ENCODE data around the gene CAP1.
"Not testable (repeated sequence)": the region's sequence is repeated elsewhere in the genome, so short reads cannot be mapped to it uniquely, and the experiment has no call there.

CAP1 gene

GRCh38 chr1:40032240-40032891 is 8.2 kb upstream of the CAP1 start:
- DNase-seq (ENCODE audit: low spot score): peak; percentile 69

- no peak for DNase-seq (ENCODE audit: low spot score)
These were observed 5.7 kb upstream of the CAP1 start for GRCh38 chr1:40034869-40035268.

GRCh38 chr1:40036574-40036973 is 4.0 kb upstream of the CAP1 start:
- peak; percentile 73 for DNase-seq (ENCODE audit: low spot score)

- DNase-seq (ENCODE audit: low spot score): not testable (repeated sequence)
These were observed 3.3 kb upstream of the CAP1 start for GRCh38 chr1:40037254-40037653.

GRCh38 chr1:40038697-40039096 is 1.8 kb upstream of the CAP1 start:
- DNase-seq (ENCODE audit: low spot score): no peak

- DNase-seq (ENCODE audit: low spot score): no peak
These were observed 1.2 kb upstream of the CAP1 start for GRCh38 chr1:40039245-40039756.

GRCh38 chr1:40039757-40040510 is 595 bp upstream of the CAP1 start:
- DNase-seq (ENCODE audit: low spot score): peak; percentile 91

GRCh38 chr1:40041466-40041838 is 923 bp downstream of the CAP1 start:
- no peak for DNase-seq (ENCODE audit: low spot score)

GRCh38 chr1:40042341-40042740 is 1.8 kb downstream of the CAP1 start:
- DNase-seq (ENCODE audit: low spot score): no peak

GRCh38 chr1:40044110-40044509 is 3.6 kb downstream of the CAP1 start:
- no peak for DNase-seq (ENCODE audit: low spot score)

- DNase-seq (ENCODE audit: low spot score): no peak
These were observed 4.7 kb downstream of the CAP1 start for GRCh38 chr1:40045182-40045581.

GRCh38 chr1:40045766-40046165 is 5.2 kb downstream of the CAP1 start:
- no peak for DNase-seq (ENCODE audit: low spot score)

- DNase-seq (ENCODE audit: low spot score): no peak
These were observed 6.7 kb downstream of the CAP1 start for GRCh38 chr1:40047276-40047675.

- no peak for DNase-seq (ENCODE audit: low spot score)
These were observed 7.2 kb downstream of the CAP1 start for GRCh38 chr1:40047769-40048168.

- no peak for DNase-seq (ENCODE audit: low spot score)
These were observed 9.2 kb downstream of the CAP1 start for GRCh38 chr1:40049725-40050124.

GRCh38 chr1:40050863-40051262 is 10.3 kb downstream of the CAP1 start:
- DNase-seq (ENCODE audit: low spot score): no peak

- no peak for DNase-seq (ENCODE audit: low spot score)
These were observed 12.8 kb downstream of the CAP1 start for GRCh38 chr1:40053138-40053887.

GRCh38 chr1:40056519-40057309 is 16.2 kb downstream of the CAP1 start:
- no peak for DNase-seq (ENCODE audit: low spot score)

- no peak for DNase-seq (ENCODE audit: low spot score)
These were observed 16.9 kb downstream of the CAP1 start for GRCh38 chr1:40057310-40058030.

GRCh38 chr1:40058097-40058452 is 17.5 kb downstream of the CAP1 start:
- no peak for DNase-seq (ENCODE audit: low spot score)

All from AG20443 (cell line).